GM10248 (cell line): ENCODE results near the gene VOPP1.
"Not testable (repeated sequence)": the region's sequence is repeated elsewhere in the genome, so short reads cannot be mapped to it uniquely, and the experiment has no call there.

Experiments
- CTCF ChIA-PET: fragments of 300-600 bp; sonication (Branson Sonifier 250); formaldehyde crosslinking; extraction: SDS; loops from one replicate; lab custom pipeline; 2021; ENCODE audit warnings: antibody characterized with exemption; lab: Yijun Ruan, JAX
- POLR2A ChIA-PET: fragments of 350-650 bp; sonication (Branson Sonifier 250); formaldehyde crosslinking; extraction: SDS; loops from one replicate; lab custom pipeline; 2020; ENCODE audit warnings: antibody characterized with exemption; lab: Yijun Ruan, JAX
- DNase-seq: peaks from one replicate; pipeline ENCODE4 v3.0.0; 2012; ENCODE audit errors: extremely low spot score
- CTCF ChIP-seq: IDR thresholded peaks from 2 replicates; pipeline ENCODE4 v1.5.1; 2012; ENCODE audit warnings: mild to moderate bottlenecking, low read depth; ENCODE audit errors: extremely low read depth, missing control alignments, control extremely low read depth

VOPP1 gene, protein sequence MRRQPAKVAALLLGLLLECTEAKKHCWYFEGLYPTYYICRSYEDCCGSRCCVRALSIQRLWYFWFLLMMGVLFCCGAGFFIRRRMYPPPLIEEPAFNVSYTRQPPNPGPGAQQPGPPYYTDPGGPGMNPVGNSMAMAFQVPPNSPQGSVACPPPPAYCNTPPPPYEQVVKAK

GRCh38 chr7:55572378-55573233 lies at the start of gene VOPP1:
Gene VOPP1, minus strand, starts transcription at chr7:55572502. Its CDS starts 178 bp downstream, at chr7:55572324.
- ChIA-PET CTCF (interaction anchor here (1.1 to 3.9 kb wide), 8 partner anchors 8 to 502 kb away, joined by 3 to 18 read pairs (median 6); no protein-coding TSS in a partner anchor), POLR2A (interaction anchor here (0.9 kb wide), 1 partner anchor 11 kb away, joined by 3 read pairs; no protein-coding TSS in a partner anchor)
- no peak for TF ChIP-seq CTCF
- peak; percentile 89 for DNase-seq

DNA sequence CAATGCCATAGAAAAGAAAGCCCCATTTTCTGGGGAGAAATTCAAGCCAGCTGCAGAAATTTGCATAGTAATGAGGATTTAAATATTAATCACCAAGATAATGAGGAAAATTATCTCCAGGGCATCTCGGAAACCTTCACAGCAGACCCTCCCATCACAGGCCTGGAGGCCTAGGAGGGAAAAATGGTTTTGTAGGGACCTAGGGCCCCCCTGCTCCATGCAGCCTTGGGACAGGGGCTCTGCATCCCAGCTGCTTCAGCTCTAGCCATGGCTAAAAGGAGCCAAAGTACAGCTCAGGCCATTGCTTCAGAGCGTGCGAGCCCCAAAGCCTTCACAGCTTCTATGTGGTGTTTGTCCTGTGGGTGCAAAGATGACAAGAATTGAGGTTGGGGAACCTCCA lies 46.6 kb upstream of the VOPP1 start:
- CTCF ChIA-PET = no interaction called here
- DNase-seq = no peak
- no peak for TF ChIP-seq CTCF
- POLR2A ChIA-PET = no interaction called here

- POLR2A ChIA-PET, DNase-seq: not testable (repeated sequence)
- CTCF ChIA-PET = interaction anchor here (1.0 to 1.6 kb wide), 2 partner anchors 21 to 27 kb away, joined by 4 to 5 read pairs; no protein-coding TSS in a partner anchor
Observed at GRCh38 chr7:55614365-55615064, 42.2 kb upstream of the VOPP1 start.

GRCh38 chr7:55609726-55610125 lies 37.4 kb upstream of the VOPP1 start:
- DNase-seq, CTCF ChIA-PET, POLR2A ChIA-PET: not testable (repeated sequence)

GRCh38 chr7:55605661-55606060 lies 33.4 kb upstream of the VOPP1 start:
- CTCF ChIA-PET = interaction anchor here (1.3 kb wide), 1 partner anchor 13 kb away, joined by 4 read pairs; no protein-coding TSS in a partner anchor
- POLR2A ChIA-PET, DNase-seq: not testable (repeated sequence)

DNA sequence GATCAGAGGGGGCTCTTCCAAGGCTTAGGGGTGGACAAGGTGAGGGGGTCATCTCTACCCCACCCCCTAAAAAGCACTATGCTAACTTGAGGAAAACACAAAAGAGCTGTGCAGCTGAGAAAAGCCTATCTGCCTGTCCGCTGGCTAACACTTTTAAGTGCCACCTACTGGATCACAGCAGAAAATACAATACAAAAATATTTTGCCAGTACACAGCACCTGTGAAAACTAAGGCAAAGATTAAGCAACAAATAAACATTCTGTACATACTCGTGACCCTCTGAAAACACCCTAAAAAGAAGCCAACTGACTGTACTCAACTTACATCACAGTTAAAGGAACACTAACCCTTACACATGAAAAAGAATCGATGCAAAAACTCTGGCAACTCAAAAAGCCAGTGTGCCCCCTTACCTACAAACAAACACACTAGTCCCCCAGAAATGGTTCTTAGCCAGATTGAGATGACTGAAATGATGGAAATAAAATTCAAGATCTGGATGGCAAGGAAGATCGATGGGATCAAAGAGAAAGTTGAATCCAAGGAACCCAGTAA lies 25.7 kb upstream of the VOPP1 start:
- peak; percentile 58 for TF ChIP-seq CTCF
- CTCF ChIA-PET = interaction anchor here (0.6 to 1.8 kb wide), 8 partner anchors 10 to 367 kb away, joined by 3 to 8 read pairs (median 4); no protein-coding TSS in a partner anchor
- DNase-seq, POLR2A ChIA-PET: not testable (repeated sequence)

GRCh38 chr7:55597214-55597739 lies 25.0 kb upstream of the VOPP1 start:
- POLR2A ChIA-PET, DNase-seq: not testable (repeated sequence)
- CTCF ChIA-PET = interaction anchor here (0.6 to 1.8 kb wide), 8 partner anchors 9 to 182 kb away, joined by 3 to 8 read pairs (median 4); no protein-coding TSS in a partner anchor

DNA sequence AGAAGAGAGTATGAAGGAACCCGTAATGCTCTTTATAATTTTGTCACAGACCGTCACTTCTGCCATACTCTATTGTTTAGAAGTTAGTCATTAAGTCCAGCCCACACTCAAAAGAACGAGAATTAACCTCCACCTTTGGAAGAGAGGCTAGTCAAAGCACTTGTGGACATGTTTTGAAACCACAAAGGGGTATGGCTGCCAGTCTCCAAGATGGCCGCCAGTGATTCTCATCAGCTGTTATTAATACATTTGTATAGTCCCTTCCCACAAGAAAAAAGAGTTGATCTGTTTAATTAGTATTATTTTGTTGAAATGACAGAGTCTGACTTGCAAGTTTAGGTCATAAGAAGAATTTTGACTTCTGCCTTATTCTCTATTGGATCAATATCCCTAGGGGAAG lies 23.2 kb upstream of the VOPP1 start:
- DNase-seq = no peak
- ChIA-PET CTCF (interaction anchor here (0.7 to 3.9 kb wide), 9 partner anchors 13 to 315 kb away, joined by 3 to 18 read pairs (median 3); partner anchors contain the start of gene VOPP1), POLR2A (no interaction called here)
- TF ChIP-seq CTCF = no peak
